Activated naive CD8-positive, alpha-beta T cell (primary cell): ENCODE measurements around the gene B3GALT6.
"Not testable (repeated sequence)": the region's sequence is repeated elsewhere in the genome, so short reads cannot be mapped to it uniquely, and the experiment has no call there.

Source experiments
- H3K27ac Mint-ChIP-seq: one replicate; pipeline ENCODE4 v1.8.0; 2021; ENCODE audit warnings: mixed read lengths
- H3K27me3 Mint-ChIP-seq: one replicate; pipeline ENCODE4 v1.8.0; 2021; ENCODE audit warnings: mixed read lengths
- H3K36me3 Mint-ChIP-seq: one replicate; pipeline ENCODE4 v1.8.0; 2021; ENCODE audit warnings: mixed read lengths
- H3K4me1 Mint-ChIP-seq: one replicate; pipeline ENCODE4 v1.8.0; 2021; ENCODE audit warnings: low read depth, mixed read lengths
- H3K4me3 Mint-ChIP-seq: one replicate; pipeline ENCODE4 v1.8.0; 2021; ENCODE audit warnings: mild to moderate bottlenecking, mixed read lengths
- H3K9me3 Mint-ChIP-seq: one replicate; pipeline ENCODE4 v1.8.0; 2021; ENCODE audit warnings: low read depth, mixed read lengths

The B3GALT6 gene

DNA sequence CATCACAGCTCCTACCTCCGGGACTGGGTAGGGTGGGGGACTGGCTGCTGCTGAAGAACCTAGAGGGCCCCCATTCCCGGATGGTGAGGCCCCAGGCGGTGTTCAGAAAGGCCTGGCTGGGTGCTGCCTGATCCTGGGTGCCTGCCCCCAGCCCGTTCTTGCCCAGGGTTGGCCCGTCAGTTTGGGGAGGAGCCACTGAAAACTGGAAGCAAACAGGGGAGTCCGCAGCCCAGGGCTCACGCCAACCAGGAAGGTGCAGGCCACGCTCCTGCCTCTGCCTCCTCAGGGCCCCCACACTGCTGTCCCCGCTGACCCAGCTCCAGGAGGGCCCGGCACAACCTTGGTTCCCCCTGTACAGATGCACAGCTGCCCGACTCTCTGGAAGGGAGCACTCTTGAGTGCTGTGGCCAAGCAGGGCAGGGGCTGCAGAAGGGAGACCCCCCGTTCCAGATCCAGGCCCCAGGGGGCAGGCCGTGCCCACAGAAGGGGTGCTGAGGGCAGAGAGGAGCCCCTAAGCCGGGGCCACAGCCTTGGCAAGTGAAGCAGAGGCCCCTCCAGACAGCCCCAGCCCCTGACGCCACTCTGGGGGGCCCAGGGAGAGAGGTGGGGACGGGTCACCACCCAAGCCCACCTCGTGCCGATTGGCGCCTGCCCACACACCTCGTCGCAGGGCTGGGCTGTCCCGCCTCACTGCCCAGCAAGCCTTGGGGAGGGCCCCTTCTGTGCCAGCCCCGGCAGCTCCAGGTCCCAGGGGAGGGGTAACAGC lies 9.0 kb downstream of the B3GALT6 start:
- Mint-ChIP-seq H3K27ac (no peak overlapping the region), H3K27me3 (no peaks in the 10 kb centered on the region), H3K9me3 (no peaks in the 10 kb centered on the region), H3K36me3 (no peaks in the 10 kb centered on the region), H3K4me3 (no peak overlapping the region), H3K4me1 (no peaks in the 10 kb centered on the region)

DNA sequence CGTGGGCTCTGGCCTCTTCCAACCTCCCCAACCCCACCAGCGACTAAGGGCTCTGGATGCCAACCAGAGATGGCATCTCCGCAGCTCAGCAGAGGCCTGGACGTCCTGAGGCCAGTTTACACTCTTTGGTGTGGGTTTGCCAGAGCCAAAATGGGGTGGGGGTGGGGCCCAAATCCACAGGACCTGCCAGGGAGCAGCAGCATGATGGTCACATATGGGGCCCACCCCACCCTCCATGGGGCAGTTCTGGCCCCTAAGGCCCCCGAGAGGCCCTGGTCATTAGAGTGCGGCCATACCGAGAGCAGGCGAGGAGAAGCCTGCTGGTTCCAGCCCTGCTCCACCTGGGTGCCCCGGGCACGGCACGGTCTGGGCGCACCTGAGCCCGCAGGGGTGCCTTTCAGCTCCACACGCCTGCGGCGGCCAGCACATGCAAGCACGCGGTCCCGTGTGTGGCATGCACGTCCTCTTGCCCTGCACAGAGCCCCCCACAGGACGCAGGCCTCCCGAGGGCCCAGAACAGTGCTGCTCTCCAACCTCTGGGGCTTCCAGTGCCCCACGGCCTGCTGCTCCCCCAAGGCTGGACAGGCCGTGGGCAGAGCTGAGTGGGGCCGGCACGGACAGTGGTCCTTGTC lies 9.7 kb downstream of the B3GALT6 start:
- H3K9me3 Mint-ChIP-seq: no peaks in the 10 kb centered on the region
- no peak overlapping the region for H3K4me3 Mint-ChIP-seq
- H3K4me1 Mint-ChIP-seq: no peaks in the 10 kb centered on the region
- no peaks in the 10 kb centered on the region for H3K36me3 Mint-ChIP-seq
- H3K27me3 Mint-ChIP-seq: no peaks in the 10 kb centered on the region
- no peak overlapping the region for H3K27ac Mint-ChIP-seq

DNA sequence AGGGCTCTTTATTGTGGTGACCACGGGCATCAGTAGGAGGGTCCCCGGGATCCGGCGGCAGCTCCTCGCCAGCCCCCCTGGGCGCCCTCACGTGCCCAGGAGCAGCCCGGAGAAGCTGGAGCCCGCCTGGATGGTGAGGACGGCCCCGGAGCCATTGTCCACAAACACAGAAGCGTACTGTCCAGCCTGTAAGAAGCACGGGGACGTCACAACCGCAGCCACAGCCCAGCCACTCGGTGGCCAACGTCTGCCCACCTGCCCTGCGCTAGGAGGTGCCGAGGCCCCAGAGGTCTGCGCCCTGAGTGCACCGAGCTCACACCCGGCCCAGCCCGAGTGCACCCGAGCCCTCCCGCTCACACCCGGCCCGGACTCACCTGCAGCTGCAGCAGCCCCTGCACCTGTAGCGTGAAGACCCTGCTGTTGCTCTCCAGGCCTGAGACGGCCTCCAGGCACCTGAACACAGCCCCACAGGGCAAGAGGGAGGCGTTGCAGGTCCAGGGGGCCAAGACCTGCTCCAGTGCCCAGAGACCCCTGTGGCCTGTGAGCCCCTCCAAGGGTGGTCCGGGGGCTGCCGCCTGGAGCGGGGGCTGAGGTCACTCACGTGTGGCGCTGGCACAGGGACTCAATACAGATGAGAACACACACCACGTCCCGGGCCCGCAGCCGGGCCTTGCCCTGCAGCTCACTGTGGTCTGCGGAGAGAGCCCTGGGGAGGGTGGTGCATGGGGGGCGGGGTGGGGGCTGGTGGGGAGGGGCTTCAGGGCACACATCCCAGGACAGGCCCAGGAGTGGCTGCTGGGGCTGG lies 10.6 kb downstream of the B3GALT6 start:
- Mint-ChIP-seq H3K36me3 (no peaks in the 10 kb centered on the region), H3K4me1 (no peaks in the 10 kb centered on the region), H3K4me3 (no peak overlapping the region), H3K27me3 (no peaks in the 10 kb centered on the region), H3K9me3 (no peaks in the 10 kb centered on the region), H3K27ac (no peak overlapping the region)

DNA sequence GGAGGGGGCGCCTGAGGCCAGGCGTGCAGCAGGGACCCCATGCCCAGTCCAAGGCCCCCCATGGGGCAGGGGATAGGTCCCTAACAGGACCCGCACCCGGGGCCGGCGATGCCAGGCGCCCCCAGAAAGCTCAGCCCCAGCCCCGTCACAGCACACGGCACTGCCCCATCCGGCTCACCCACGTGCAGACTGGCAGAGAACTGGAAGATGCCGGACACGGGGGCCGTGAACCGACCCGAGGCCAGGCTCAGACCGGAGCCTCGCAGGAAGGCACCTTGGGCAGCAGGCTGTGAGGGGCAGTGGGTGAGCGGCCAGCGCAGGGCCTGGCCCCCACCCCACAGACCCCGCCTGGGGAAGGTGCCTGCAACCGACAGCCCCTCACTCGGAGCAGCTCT lies 11.2 kb downstream of the B3GALT6 start:
- H3K9me3 Mint-ChIP-seq: no peaks in the 10 kb centered on the region
- H3K4me1 Mint-ChIP-seq: no peaks in the 10 kb centered on the region
- H3K36me3 Mint-ChIP-seq: no peaks in the 10 kb centered on the region
- no peaks in the 10 kb centered on the region for H3K27me3 Mint-ChIP-seq
- no peak overlapping the region for H3K27ac Mint-ChIP-seq
- no peak overlapping the region for H3K4me3 Mint-ChIP-seq

DNA sequence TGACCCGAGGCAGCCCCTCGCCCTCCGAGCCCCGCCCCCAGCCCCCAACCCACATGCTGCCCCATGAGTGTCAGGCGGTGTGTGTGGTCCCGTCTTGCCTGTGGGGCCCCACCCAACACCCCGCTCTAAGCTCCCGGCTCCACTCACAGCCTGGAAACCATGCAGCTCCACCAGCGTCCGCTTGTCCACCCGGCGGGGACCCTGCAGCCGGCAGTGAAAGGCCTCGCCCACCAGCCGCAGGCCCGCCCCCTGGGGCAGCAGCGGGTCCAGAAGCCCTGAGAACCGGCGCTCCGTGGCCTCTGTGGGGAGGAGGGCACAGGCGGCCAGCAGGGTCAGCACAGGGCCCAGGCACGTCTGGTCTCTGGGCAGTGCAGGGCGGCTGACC lies 11.8 kb downstream of the B3GALT6 start:
- Mint-ChIP-seq H3K36me3 (no peaks in the 10 kb centered on the region), H3K27ac (no peak overlapping the region), H3K4me1 (no peaks in the 10 kb centered on the region), H3K9me3 (no peaks in the 10 kb centered on the region), H3K27me3 (no peaks in the 10 kb centered on the region), H3K4me3 (no peak overlapping the region)

DNA sequence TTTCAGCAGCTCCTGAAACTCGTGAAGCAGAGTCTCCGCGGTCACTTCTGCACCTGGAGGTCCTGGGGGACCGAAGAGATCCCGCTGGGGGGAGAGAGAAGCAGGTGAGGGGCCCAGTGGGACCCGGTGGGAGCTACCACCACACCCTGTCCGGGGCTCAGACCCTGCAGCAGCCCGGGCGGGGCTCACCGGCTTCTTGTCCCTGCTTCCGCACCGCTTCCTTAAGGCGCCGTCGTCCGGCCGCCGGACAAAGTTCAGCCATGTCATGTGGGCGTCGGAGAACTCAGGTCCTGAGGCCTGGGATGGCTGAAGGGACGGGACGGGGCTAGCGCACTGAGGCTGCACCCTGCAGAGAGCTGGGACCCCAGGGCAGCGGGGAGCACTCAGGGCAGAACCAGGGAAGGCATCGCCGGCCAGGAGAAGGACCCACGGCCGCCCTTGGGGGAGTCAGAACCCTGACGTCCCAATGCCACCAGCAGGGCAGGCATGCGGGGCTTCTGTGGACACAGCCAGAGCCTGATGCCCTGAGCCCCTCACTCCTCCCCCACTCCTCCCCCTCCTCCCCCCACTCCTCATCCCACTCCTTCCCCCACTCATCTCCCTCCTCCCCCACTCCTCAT lies 12.3 kb downstream of the B3GALT6 start:
- H3K27ac Mint-ChIP-seq: no peak overlapping the region
- H3K27me3 Mint-ChIP-seq: no peaks in the 10 kb centered on the region
- H3K4me1 Mint-ChIP-seq: no peaks in the 10 kb centered on the region
- H3K9me3 Mint-ChIP-seq: no peaks in the 10 kb centered on the region
- H3K4me3 Mint-ChIP-seq: no peak overlapping the region
- H3K36me3 Mint-ChIP-seq: no peaks in the 10 kb centered on the region

DNA sequence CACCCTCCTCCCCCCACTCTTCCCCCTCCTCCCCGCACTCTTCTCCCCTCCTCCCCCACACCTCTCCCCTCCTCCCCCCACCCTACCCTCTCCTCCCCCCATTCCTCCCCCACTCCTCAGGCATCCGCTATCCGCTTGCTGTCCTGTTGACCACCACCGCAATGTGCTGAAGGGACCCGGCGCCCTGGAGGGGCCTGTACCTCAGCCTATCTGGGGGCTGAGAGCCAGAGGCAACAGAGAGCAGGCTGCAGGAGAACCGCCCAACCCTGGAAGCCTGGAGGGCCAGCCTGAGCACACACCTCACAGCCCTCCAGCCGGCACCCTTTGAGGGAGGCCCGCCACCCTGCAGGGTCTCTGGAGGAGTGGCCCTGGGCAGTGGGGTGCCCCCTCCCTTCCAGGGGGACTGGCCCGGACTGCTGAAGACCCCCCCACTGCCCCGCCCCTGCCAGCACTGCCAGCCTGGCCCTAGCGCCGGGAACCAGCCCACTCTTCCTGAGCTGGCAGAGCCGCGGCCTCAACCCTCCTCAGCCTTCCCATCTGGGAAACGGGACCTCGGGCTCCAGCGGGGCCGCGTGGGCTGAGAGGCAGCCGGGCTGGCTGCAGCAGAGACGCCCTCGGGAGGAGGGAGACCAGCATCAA lies 13.3 kb downstream of the B3GALT6 start:
- H3K36me3 Mint-ChIP-seq: no peaks in the 10 kb centered on the region
- H3K4me1 Mint-ChIP-seq: peaks cover 7% of the 10 kb centered on the region
- H3K4me3 Mint-ChIP-seq: no peak overlapping the region
- no peaks in the 10 kb centered on the region for H3K27me3 Mint-ChIP-seq
- no peaks in the 10 kb centered on the region for H3K9me3 Mint-ChIP-seq
- no peak overlapping the region for H3K27ac Mint-ChIP-seq

DNA sequence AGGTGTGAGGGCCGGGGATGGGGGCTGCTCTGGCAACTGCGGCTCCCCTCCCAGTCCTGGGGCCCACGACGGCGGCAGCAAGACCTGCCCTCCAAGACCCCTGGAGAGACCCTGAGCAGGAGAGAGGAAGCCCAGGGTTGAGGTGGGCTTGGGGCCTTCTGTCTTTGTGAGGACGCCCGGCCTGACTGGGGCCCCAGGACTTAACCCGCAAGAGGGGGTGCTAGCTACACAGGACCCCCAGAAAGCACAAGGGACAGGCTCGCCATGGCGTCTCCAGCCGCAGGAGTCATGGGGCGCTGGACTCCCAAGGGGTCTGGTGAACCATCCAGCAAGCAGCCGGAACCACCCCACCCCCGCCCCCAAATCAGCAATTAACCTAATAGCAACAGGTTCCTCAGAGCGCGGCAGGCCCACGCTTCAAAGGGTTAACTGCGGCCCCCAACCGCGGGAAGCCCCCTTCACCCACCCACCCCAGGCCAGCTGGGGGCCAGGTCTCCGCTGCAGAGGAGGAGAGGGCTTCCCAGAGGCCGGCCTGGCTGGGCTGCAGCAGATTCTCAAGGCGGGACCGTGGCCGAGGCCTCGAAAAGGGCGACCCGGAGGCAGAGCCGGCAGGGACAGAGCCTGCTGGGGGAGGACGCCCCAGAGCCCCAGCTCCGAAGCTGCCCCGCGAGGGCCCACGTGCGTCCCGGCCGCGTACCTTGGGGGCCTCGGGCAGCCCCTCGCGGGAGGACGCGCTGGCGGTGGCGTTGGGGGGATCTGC lies 14.0 kb downstream of the B3GALT6 start:
- no peaks in the 10 kb centered on the region for H3K36me3 Mint-ChIP-seq
- H3K27me3 Mint-ChIP-seq: no peaks in the 10 kb centered on the region
- H3K27ac Mint-ChIP-seq: no peak overlapping the region
- H3K9me3 Mint-ChIP-seq: no peaks in the 10 kb centered on the region
- H3K4me3 Mint-ChIP-seq: no peak overlapping the region
- peaks cover 10% of the 10 kb centered on the region for H3K4me1 Mint-ChIP-seq

DNA sequence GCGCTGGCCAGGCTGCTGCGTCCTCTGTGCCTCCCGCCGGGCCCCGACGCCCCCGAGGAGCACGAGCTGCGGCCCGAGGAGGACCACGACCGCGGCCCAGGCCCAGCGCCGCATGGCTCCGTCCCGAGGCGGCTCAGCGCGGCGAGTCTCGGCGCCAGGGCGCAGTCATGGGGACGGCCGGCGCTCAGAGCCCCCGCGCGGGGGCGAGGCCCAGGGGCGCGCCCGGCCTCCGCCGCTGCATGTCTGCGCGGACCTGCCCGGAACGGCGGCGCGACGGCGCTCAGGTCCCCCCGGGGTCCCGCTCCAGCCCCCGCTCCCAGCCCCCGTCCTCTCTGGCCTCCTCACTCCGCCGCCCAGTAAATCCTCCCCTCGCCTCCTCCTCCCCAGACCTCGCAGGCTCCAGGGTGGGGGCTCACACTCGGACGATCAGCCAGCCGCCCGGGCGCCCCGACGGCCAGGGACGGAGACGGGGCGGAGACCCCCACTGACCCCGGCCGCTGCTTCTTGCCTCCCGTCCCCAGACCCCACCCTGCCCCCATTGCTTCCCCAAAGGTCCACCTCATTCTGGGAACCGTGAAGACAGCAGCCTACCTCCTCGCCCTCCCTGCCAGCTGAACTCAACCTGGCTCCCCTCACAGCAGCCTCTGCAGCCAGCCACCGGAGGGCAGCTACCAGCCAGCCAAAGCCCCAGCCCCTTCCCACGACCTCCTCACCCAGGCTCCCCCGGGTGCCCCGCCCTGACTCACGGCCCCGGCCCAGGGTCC lies 14.7 kb downstream of the B3GALT6 start, which contains the start of gene C1QTNF12:
C1QTNF12 (minus strand) TSS at position 146 of the 764 bp plus-strand sequence; CDS start at position 114, 32 bp downstream.
- no peak within 1 kb of the TSS for H3K4me3 Mint-ChIP-seq
- no peaks in the 10 kb centered on the region for H3K9me3 Mint-ChIP-seq
- no peak within 1 kb of the TSS for H3K27ac Mint-ChIP-seq
- H3K36me3 Mint-ChIP-seq: no peaks in the 10 kb centered on the region
- H3K4me1 Mint-ChIP-seq: peaks cover 12% of the 10 kb centered on the region
- H3K27me3 Mint-ChIP-seq: no peaks in the 10 kb centered on the region

DNA sequence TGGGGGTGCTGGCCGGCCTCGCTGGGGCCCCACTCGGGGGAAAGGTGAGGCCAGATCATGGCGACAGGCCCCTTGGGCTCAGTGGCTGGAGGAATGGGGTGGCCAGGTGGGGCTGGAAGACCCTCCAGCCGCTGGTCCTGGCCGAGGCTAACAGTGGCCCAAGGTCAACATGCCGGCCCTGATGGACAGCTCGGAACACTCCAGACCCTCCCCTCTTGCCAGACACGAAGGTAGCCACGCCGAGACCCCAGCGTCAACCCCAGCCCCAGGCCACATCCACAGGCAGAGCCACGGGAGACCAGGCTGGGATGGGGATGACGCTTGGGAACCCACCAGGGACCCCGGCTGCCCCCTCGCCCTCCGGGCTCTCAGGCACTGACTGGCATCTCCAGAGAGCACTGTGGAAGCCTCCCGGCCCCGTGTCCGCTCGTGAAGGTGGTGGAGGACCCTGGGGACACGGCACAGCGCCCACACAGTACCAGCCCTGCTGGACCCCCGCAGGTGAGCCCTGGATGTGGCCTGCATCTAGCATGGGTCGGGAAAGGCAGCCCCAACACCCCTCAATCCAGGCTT lies 15.4 kb downstream of the B3GALT6 start:
- H3K4me1 Mint-ChIP-seq: peaks cover 12% of the 10 kb centered on the region
- H3K9me3 Mint-ChIP-seq: no peaks in the 10 kb centered on the region
- H3K27me3 Mint-ChIP-seq: no peaks in the 10 kb centered on the region
- no peak overlapping the region for H3K4me3 Mint-ChIP-seq
- no peak overlapping the region for H3K27ac Mint-ChIP-seq
- no peaks in the 10 kb centered on the region for H3K36me3 Mint-ChIP-seq

DNA sequence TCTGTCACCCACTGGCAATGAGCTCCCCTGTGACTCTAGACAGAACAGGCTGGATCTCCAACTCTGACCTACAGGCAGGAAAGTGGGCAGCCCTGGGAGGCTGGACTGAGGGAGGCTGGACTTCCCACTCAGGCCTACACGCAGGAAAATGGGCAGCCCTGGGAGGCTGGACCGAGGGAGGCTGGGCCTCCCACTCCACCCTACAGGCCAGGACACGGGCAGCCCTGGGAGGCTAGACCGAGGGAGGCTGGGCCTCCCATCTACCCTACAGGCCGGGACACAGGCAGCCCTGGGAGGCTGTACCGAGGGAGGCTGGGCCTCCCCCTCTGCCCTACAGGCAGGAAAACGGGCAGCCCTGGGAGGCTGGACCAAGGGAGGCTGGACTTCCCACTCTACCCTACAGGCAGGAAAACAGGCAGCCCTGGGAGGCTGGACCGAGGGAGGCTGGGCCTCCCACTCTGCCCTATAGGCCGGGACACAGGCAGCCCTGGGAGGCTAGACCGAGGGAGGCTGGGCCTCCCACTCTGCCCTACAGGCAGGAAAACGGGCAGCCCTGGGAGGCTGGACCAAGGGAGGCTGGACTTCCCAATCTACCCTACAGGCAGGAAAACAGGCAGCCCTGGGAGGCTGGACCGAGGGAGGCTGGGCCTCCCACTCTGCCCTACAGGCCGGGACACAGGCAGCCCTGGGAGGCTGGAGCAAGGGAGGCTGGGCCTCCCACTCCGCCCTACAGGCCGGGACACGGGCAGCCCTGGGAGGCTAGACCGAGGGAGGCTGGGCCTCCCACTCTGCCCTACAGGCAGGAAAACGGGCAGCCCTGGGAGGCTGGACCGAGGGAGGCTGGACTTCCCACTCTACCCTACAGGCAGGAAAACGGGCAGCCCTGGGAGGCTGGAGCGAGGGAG lies 16.2 kb downstream of the B3GALT6 start:
- H3K4me1 Mint-ChIP-seq: peaks cover 13% of the 10 kb centered on the region
- H3K27me3 Mint-ChIP-seq, H3K27ac Mint-ChIP-seq, H3K9me3 Mint-ChIP-seq, H3K4me3 Mint-ChIP-seq, H3K36me3 Mint-ChIP-seq: not testable (repeated sequence)

DNA sequence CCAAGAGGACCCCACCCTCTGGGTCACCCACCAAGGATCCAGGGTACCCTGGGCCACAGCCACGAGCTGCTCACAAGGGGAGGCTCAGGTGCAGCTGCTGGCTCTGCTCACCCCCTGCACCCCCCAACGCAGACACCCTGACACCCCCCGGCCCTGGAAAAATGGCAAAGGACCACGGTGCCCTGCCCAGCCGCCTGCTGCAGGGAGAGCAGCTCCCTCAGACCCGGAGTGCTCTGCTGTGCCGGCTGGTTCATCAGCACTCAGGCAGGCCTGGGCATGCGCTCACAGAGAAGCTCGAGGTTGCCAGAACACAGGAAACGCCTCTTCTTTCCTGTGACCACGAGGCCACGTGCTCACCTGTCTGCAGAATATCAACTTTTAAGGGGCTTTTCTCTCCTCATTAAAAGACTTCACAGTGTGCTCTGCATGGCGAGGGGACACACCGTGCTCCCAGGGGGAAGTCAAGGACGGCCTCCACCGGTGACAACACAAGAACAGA lies 18.8 kb downstream of the B3GALT6 start:
- Mint-ChIP-seq H3K9me3 (no peaks in the 10 kb centered on the region), H3K4me3 (peak overlapping the region; percentile 61)

More for the DNA sequence above, 18.8 kb downstream of the B3GALT6 start:
- Mint-ChIP-seq H3K27ac (peak overlapping the region; percentile 94), H3K4me1 (peaks cover 13% of the 10 kb centered on the region), H3K36me3 (no peaks in the 10 kb centered on the region), H3K27me3 (no peaks in the 10 kb centered on the region)
